GM19397 (cell line): Measurements from ENCODE around the gene ACKR3.

Source experiments
- ATAC-seq: cut with Tn5 transposase; IDR thresholded peaks from one replicate; pipeline ENCODE4 v1.9.1; 2021; ENCODE audit warnings: mild to moderate bottlenecking, moderate library complexity; ENCODE audit not compliant: unreplicated experiment

Gene ACKR3

DNA sequence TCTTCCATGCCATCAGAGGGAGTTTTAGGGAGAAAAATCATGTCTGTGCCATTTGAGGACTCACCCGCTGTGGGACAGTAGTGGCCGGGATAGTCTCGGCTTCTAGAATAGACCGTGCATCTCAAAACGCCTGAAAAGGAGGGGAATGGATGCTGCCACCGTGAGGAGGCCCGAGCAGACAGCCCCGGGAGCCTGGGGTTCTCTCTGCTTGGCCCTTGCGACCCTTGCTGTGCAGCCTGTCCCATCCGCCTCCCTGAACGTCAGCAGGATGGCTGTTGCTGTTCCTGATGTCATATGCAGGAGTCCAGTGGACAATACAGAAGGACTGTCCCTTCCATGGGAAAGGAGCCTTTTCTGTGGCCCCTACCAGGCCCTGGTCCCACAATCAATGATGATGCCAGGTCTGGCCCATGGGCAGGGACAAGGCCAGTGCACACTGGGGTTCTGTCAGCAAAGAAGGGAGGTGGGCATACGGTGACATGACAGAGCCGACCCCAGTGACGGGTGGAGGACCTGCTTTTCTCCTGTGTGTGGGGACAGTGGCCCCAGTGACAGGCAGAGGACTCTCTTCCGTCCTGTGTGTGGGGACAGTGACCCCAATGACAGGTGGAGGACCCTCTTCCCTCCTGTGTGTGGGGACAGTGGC lies 58.8 kb downstream of the ACKR3 start:
- ATAC-seq, result no peak

GRCh38 chr2:236628981-236629605 lies 59.5 kb downstream of the ACKR3 start:
- no peak for ATAC-seq

DNA sequence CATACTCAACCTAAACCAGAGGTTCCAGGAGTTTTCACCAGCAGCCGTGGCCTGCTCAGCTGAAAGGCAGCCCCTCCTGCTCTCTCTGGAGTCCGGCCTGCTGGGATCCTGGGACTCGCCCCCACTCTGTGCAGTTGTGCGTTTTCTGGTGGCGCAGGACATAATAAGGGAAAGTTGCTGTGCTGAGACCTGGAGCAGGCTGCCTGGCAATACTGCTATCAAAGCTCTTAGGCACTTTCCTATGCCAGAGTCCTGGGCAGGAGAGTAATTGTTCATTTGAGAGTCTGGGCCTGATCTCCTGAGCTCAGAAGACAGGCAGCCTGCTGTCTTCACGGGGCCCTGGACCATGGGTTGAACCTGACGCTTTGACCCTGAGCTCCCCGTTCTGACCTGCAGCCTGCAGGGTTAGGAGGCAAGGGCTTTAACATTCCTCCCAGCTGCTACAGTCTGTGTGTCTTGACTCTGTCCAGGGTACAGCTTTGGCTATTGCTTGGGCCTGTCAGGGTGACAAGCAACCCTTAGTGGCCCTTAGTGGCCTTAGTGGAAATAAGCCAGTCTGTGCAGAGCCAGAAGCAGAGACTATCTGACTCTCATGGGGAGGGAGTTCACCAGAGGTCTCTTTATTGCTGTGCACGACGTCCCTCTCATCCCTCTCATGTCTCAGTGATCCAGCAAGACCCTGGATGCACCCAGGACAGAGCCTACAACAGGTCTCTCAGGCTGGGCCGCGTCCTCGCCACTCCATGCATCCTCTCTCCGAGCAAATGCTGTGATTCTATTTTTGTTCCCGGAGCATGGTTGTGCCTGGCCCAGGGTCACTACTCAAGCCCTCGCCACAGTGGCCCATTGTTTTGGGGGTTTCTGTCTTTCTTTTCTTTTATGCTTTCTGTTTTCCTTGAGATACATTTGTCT lies 60.6 kb downstream of the ACKR3 start:
- no peak for ATAC-seq

DNA sequence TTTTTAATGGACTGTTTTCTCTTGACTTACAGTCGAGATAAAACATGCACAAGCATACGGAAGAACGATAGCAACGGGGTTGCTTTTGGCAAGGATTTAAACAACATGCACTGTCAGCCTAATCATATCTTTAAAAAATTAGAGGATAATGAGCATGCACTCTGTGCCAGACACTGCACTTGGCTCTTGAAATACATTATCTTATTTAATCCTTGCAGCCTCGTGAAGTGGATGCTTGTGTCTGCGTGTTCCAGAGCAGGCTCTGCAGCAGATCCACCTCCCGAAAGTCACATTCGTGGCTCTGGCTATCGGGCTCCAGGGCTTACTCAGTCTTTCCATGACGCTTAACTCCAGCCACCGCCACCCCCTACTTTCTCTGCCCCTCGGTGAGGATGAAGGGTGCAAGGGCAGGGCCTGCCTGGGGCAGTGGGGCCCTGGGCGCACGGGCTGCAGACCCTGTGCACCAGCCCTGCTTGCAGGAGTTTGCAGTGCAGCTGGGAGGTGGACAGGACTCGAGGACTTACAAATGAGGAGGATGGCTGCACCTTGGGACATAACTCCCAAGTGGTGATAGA lies 61.7 kb downstream of the ACKR3 start:
- ATAC-seq, result no peak

GRCh38 chr2:236631856-236632291 lies 62.2 kb downstream of the ACKR3 start:
- no peak for ATAC-seq
